NCI-H2227 (cell line): ENCODE measurements around the gene TRPM3.

ENCODE experiments used
- DNase-seq: peaks from one replicate; lab custom pipeline; 2025; ENCODE audit not compliant: unreplicated experiment; lab: John Stamatoyannopoulos, UW

The TRPM3 gene

DNA sequence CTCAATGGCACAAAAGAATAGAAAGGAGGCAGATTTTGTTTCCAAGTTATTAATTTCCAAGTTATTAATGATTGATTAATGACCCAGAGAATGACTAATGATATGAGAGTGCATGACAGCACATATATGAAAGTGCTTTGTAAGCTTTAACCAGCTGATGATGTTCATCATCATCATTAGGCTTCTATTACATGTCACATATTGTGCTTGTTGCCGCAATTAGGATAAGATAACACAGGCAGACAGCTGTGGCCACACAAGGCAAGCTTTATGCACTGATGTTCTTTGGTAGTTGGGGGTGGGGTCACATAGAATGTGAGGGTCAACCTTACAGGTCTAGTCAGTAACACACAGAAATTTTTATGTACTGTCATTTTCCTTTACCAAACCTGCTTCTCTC is 219.7 kb downstream of the TRPM3 start:
- no peak for DNase-seq

DNA sequence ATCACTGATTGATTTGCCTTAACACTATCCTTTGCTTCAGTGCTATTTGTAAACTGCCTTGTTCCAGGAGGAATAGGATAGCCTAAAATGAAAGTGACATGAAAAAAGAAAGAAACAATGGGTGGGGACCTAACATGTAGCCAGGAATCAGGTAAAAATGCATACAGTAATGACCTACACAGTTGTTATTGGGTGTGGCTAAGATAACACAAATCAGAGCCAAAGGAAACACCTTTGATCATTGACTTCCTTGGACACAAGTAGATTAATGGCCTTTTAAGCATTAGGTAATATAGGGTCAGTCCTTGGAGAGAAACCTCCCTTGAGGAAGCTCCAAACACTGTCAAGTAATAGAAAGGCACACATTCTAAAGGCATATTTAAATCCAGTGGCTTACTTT is 220.4 kb downstream of the TRPM3 start:
- DNase-seq = no peak

DNA sequence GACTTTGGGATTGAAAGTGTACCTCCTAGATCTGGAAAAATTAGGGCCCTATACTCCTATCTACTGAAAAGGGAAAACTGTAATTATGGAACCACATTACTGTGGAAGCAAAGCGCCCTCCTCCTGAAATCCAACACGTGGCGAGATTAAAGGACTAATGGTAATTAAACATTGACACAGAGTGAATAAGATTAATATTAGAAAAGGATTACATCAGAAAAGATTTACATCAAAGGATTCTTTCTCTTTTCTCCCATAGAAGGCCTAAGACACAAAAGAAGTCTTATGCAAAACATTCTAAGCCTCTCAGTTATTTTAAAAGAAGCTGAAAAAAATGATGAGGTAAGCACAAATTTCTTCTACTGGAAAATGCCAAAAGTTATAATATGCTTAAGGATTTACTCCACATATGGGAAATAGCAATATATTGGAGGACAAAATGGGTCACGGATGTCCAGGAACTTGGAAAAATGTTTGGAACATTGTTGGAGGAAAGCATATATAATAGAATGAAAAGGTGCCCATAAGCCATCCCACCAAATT is 227.8 kb downstream of the TRPM3 start:
- no peak for DNase-seq

DNA sequence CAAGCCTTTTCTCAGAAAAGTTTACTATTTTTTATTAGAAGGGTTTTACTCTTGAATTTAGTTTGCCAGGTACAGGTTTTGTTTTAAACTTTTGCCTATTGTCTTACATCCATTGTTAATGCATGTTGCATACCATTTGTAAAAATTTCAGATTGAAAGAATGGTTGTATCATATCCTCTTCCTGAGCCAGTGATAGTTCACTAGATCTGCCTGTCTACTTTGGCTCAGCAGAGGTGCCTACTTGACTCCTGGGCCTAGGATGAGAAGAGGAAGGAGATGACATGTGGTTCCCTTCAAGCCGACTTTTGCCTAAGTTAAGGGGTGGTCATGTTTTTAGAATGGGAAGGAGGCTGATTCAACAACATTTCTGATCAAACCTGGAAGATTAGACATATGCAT is 232.9 kb downstream of the TRPM3 start:
- no peak for DNase-seq

DNA sequence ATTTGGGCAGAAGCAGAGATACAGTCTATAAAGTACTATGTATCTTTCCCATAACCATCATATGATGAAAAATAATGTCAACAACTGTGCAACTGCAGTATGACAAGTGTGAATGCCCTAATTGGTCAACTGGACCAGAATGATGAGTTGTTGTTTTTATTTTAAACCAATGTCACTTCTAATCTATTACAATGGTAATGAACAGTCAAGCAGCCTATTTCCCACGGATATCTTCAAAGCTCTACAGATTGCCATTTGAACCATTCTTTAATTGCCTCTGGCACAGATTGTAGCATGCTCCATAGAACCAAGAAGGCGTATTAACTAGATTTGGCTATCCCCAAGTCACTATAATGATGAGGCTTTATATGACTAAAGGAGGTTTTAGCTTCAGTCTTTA is 233.6 kb downstream of the TRPM3 start:
- DNase-seq = no peak

DNA sequence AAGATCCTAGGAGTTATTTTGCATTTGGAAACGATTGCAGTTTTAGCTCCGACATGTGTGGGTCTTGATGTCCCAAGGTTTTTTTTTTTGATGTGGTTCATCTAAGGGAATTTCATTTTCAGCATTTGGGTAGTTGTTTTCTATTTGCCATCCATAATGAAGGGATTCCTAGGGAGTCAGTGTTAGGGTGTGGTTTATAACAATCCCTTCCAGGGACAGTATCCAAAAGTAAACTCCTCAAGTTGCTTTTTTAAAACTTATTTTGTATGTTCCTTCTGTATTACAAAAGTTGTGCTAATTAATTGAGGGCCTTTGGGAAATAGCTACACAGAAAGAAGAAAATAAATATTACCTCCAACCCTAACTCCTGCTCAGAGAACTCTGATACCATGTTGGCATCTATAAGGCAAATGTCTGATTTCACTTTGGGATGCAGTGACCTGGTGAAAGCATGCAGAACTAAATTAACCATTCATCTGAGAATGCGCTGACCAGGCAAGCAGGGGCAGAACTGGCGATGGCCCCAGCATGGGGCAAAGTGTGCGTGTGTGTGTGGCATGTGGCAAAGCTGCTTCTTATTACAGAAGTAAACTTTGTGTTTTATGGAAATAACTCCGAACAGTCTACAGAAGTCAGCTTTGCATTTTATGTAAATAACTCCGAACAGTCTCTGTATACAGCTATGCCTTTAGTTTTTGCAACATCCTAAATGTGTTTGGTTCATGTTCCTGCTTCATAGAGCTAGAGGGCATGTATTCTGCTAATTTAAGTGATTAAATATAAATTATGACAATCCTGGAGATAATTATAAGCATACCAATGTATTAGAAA is 237.2 kb downstream of the TRPM3 start:
- DNase-seq = no peak

DNA sequence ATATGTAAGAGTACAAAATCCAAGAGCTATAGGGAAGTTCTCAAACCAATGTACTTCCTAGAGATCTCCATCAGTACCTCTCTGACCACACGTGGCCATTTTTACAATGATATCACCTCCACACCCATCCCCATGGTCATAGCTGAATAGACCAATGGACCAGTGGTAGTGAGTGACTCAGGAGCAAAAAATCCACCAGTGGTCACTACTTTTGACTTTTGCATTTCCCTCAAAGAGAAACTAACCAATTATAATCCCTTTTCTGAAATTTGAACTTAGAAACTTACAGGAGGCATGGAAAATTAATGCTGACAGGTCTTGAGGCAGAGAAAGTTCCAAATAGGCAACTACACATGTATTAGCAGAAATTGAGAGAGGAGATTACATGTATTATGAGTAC is 238.4 kb downstream of the TRPM3 start:
- no peak for DNase-seq

DNA sequence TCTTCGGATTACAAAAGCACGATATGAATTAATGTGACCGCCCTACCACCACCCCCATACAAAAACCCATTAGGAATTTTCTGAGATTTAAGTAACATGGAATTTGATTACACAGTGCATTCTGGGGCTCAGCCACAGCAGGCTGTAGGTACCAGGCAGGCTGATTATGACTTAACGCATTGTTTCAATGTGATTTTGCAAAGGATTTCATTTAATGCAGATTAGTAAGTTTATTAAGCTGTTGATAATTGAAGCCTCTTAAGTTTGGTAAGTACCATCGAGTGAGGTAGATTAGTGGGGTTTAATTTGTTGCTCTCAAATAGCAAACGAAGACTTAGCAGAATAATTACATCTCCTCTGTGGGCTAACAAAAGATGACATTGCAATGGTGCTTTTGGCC is 240.1 kb downstream of the TRPM3 start:
- DNase-seq = no peak

DNA sequence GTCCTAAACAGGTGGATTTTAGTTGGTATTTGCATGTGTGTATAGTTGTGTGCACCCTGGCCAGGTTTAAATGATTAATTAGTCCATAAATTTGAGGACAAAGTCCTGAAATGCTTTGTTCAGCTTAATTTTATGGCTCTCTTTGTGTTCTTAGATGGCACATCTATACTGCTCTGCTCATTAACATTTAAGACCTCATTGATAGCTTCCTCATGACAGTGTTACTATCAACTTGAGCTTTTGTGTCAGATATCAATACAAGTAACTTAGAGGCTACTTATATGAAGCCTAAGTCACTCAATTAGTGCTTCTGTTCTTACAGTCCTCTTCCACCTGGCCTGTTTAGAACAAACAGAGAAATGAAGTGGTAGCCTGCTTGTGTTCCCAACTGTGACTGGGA is 240.9 kb downstream of the TRPM3 start:
- no peak for DNase-seq

DNA sequence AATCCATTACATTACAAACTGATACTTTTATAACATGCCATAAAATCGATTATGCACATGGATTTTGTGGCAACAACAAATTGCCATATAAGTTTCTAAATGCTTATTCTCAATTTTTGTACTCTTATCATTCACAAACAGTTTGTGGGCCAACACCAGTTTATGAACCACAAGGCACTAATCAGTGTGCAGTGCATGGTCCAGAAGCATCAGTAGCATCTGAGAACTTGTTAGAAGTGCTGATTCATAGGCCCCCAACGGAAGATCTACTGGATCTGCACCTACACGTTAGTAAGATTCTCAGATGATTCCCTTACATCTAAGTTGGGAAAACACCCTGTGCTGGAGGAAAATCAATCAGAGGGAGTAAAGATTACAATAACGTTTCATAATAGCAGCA is 242.8 kb downstream of the TRPM3 start:
- no peak for DNase-seq

DNA sequence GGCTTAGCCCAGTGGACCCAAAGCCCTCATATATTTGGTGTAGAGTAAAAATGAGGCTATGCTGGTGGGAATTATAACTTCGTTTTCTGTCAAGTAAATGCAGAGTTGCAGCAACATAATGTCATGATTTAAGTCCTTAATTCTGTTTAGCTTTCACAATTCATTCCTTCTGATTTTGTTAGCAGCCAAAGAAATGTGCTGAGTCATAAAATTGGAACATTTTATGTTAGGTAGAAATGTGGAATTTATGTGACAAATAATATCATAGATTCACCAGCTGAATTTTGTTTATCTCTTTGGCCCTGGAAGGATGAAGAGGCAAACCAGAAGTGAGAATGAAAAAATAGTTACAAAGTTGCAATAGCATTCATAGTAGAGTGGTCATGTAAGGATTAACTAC is 247.0 kb downstream of the TRPM3 start:
- no peak for DNase-seq

DNA sequence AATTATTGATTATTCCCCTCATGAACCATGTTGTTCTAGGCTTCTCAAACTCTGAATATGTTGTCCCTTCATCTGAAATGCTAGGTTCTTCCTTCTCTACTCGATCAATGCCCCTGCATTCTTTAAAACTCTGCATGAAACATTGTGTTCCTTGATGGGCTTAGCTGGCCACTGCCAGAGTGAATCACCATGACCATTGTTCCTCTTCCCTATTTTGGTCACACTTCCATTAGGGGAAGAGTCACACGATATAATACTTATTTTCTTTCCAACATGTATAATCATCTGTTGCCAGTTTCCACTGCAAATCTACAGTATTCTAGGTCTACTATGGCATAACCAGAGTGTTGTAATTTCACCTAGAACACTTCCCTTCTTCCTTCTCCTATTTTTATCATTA is 247.9 kb downstream of the TRPM3 start:
- DNase-seq = no peak

DNA sequence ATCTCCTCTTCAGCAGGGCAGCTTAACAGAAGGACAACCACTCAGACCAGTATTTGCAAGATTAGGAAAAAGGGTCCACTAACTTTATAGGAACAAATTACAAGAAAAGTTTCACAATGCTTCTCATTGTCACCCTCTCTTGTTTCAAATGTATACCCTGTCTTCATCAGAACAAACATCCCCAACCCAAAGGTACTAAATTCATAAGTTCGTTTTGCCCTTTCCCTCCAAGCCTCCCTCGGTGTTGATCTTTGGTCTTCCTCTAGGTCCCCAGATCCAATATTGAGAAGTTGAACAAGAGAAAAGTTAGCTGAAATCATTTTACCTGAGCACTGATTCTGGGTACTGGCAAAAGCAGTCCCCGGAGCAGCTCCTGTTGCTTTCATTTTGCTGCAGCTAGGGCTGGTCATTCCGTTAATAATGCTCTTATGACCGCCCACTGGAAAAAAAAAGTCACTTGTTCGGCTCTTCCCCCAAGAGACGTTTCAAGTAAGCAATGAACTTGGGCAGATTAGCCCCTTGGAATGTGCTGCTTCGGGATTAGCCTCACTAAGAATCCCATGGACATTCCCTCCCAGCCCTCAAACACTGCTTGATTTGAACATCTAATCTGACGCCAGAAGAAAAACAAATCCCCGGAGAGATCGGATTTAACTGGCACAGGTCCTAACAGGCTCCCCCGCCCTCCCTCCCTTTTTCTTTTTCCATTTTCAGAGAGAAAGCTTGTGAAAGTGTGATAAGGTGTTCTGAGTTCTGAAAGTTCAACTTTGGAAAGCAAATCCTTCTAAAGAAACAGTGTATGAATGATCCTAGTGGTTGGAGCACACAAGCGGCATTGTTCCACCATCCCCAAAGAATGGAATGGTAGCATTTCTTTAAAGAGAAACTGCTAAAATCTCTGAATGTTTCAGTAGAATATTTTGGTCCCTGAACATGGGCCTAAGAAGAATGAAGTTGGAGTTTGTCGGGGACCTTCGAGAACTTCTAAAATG is 252.5 kb downstream of the TRPM3 start:
- DNase-seq = peak; percentile 5

DNA sequence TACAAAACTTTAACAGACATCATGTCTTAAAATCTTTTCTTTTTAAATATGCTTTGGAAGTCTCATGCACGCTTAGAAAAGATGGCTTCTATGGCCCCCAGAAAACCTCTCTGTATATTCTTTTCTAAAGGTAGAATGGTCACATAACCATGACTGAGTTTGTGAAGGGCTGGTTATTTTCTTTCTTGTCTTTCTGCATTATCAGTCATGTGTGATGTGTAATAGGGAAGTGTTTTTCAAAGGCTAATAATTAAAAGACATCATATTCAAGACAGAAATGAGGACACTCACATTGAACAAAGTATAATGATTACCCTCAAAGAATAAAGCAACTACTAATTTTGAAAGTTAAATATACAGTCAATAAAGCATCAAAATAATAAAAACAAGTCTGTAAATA is 253.4 kb downstream of the TRPM3 start:
- no peak for DNase-seq

DNA sequence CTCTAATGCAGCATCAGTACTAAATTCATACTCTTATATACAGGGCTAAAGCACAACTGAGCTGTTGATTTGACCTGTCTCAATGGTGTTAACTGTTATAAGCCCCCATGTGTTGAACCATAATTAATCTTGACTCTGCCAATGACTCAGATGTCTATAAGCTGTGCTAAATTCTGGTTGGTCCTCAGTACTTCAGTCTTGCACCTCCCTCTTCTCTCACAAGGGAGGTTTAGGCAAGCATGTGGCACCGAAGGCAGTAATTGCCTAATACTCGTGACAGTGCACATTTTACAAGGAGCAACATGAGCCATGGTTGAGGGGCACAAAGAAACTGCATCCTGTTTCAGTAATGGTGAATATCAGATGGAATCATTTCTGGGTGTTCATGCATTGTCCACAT is 255.9 kb downstream of the TRPM3 start:
- DNase-seq = no peak

DNA sequence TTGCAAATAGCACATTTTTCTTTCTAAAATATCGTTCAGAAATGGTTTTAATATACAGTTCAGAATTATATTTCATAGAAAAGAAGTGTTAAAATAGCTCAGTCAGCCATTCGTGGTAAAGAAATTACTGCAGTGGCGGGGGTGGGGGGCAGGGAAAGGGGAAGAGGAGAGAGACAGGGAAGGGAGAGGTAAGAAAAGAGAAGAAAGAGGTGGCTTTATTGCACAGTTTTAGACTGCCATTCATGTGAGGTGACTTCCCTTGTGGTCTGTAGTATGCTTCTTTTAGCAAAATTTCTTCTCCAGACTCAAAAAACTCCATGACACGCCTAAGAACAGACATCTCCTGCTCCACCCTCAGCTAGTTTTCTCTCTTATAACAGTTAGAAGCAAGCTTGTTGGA is 259.6 kb downstream of the TRPM3 start:
- DNase-seq = no peak

DNA sequence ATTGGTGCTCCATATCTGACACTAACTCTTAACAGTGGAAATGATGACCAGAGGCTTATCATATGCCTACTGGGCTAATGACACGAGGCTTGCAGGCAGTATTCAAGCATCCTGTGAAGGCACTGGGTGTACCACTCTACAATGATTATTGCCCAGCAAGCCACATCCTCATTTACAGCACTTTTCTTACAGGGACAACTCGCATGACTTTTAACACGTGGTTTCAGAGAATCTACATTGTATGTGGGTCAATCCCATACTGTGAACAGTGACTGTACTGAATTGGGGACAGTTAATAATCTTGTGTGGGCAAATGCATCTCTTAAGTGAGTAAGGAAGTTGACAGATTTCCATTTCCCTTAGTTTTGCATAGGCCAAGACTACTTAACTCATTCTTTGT is 260.0 kb downstream of the TRPM3 start:
- DNase-seq = no peak

DNA sequence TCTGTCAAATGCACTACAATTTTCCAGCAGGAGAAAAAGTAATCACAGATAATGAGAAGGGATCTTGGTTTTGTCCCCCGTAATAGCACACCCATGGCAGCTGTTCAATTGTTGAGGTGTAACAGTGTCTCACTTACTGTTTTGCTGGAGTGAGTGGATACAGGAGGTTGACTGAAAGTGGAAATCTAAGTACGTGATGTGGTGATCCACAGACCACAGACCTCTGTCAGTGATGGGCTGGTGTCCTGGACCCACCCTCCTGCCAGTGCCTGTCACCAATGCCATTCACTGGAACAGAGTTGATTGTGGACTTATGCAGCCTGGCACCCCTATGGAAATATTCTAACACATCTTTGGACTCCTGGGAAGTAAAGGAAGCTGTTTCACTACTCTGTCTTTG is 261.7 kb downstream of the TRPM3 start:
- DNase-seq = no peak

DNA sequence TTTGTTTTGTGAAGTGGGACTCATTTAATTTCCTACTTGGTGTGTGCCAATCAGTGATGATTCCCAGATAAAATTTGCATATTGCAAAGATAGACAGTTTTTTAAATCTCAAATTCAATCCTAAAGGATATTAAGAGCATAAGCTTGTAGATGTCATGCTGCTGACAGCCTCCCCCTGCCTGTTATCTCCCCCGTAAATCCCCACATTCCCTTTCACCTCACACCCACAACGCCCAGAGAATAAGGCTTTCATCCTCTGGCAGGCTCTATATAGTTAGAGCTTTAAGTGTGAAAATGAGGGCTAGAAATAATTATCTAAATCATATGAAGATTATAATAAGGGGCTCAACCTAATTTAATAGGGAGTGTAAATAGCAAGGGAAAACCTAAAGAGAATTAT is 265.0 kb downstream of the TRPM3 start:
- no peak for DNase-seq

DNA sequence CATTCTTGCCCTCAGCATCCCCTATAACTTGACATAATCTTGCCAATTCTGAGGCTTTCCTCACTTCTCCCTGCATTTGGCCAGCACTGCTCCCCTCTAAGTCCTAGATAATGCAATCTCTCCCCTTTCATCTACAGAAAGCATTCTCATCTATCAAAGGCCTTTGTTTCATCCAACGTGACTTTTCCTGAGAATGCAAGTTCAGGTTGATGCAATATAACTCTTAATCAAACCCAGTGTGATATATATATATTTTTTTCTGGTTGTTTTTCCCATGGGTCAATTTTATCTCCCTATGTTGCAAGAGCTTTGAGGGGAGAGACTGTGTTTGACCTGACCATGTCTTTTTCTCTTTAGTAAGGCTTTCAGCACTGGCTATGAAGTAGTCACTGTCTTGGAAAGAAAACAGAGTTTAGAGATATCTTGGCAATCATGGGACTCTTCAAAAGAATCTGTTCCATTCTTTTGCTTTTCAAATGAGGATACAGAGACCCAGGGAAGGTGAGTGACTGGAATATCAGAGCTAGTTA is 268.6 kb downstream of the TRPM3 start:
- DNase-seq = no peak

DNA sequence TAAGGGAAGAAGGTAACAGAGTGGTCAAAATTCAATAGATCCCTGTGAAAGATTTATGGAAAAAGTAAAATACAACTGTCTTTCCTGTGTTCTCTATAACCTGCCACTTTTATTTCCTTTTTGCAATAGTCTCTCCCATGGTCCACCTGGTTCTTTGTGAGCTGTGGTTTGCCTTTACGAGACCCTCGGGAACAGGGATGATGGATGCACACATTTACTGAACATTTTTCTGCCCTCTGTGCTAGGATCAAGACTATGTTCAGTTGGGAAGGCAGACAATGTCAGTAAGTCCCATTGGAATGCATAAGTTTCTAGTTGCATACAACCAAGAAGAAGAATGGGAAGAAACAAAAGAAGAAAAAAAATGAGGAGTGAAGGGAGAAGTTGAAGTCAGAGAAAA is 281.2 kb downstream of the TRPM3 start:
- DNase-seq = no peak

DNA sequence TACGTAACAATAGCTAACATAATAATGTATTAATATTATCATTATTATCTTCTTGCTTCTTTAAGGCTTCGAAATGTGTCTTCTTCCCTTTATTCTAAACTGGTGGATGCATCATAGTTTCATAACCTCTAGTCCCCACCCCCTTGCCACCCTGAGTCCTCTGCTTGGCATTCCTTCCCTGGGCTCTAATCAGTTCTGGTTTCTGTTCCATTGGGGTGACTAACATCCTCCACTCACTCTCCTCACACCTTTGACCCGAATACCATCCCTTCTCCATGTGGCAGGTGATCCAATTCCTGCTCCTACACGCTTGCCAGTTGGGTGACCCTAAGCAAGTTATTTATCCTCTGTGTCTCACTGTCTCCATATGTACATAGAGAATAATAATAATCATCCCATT is 286.1 kb downstream of the TRPM3 start:
- DNase-seq = no peak
